Psoas muscle (tissue), 8 donors: ENCODE measurements around the gene ZNF385D. TPM values are rescaled to one million over a fixed set of nuclear protein-coding genes. Genes with fewer than 3 reads are reported as not detected.
"Not testable (repeated sequence)": the region's sequence is repeated elsewhere in the genome, so short reads cannot be mapped to it uniquely, and the experiment has no call there.

Experiments used
- ATAC-seq, 4 donors: fragments of 200-7000 bp; cut with Tn5 transposase; one replicate each; pipeline ENCODE4 v1.9.1; 2020; ENCODE audit warnings: moderate library complexity in 3 of 4, mild to moderate bottlenecking in 2 of 4
- DNase-seq, 2 donors: peaks; one replicate each; pipeline ENCODE4 v3.0.0-alpha.2; 2020
- H3K27ac ChIP-seq: fragments of 200-600 bp; one replicate; pipeline ENCODE4 v1.8.0; 2022
- H3K27me3 ChIP-seq, 3 donors: fragments of 200-600 bp in 1 of 3; one replicate each; pipeline versions ENCODE4 v1.6.1 to v1.8.0; 2013 to 2022; ENCODE audit warnings: low read length in 2 of 3, mild to moderate bottlenecking in 2 of 3, moderate library complexity in 1 of 3; ENCODE audit not compliant: insufficient read depth in 3 of 3
- H3K36me3 ChIP-seq, 2 donors: fragments of 200-600 bp in 1 of 2; one replicate each; pipeline versions ENCODE4 v1.6.1 to v1.8.0; 2013 to 2022; ENCODE audit warnings: low read depth in 1 of 2, mild to moderate bottlenecking in 1 of 2, moderate library complexity in 1 of 2; ENCODE audit not compliant: insufficient read depth in 1 of 2
- H3K4me1 ChIP-seq: fragments of 200-600 bp; one replicate; pipeline ENCODE4 v1.8.0; 2022
- H3K4me3 ChIP-seq: fragments of 200-600 bp; one replicate; pipeline ENCODE4 v1.8.0; 2022; ENCODE audit warnings: mild to moderate bottlenecking
- H3K9me3 ChIP-seq: fragments of 200-600 bp; one replicate; pipeline ENCODE4 v1.8.0; 2022
- CTCF ChIP-seq: fragments of 200-600 bp; IDR thresholded peaks from one replicate; pipeline ENCODE4 v1.8.0; 2022; ENCODE audit warnings: antibody characterized with exemption
- WGBS, 3 donors: extraction: QIAGEN DNeasy Blood & Tissue Kit; methylation state at CpG; one replicate each; pipeline versions ENCODE4 v1.1.6 to v1.1.7; 2013; 5-methylcytosine and 5-hydroxymethylcytosine counted together
- intact Hi-C, 2 donors: fragments of 100-400 bp; cut with DNase I; formaldehyde crosslinking; loops; one replicate each; pipeline versions ENCODE4 v1.11.0 to v1.14.2; 2022
- polyA plus RNA-seq, 3 donors: library from polyadenylated mRNA; stranded (reverse); fragments of 200-250 nt; gene quantifications; one replicate each; pipeline ENCODE4 v1.2.3, GENCODE V29; 2013
- total RNA-seq, 4 donors: library from RNA; stranded (reverse); fragmentation: NEBNext Ultra II Directional in 2 of 4; extraction: Animal tissue kit (Norgen Biotek cat#: 25700) in 2 of 4; gene quantifications; one replicate each; pipeline versions ENCODE4 v1.2.1 to v1.2.4, GENCODE V29; 2021 to 2023
- donor health status: healthy with polysubstance abuse.
- donor health status: DM: no; HTN: no; CAD: no; lungs with moderate emphysema.
- donor health status: Bipolar disorder and iron deficiency.
- donor health status: healthy.
- donor health status: DM: yes; HTN: yes; CAD: no.
- donor health status: DM: no; HTN: no; CAD: no.
- donor health status: DM: no; HTN: no; CAD: no.
- donor health status: DM: yes; HTN: yes; CAD: no.

ZNF385D gene
- total and polyA plus RNA-seq, 7 donors, result 0.55 to 8.7 (median 3.7) TPM

DNA sequence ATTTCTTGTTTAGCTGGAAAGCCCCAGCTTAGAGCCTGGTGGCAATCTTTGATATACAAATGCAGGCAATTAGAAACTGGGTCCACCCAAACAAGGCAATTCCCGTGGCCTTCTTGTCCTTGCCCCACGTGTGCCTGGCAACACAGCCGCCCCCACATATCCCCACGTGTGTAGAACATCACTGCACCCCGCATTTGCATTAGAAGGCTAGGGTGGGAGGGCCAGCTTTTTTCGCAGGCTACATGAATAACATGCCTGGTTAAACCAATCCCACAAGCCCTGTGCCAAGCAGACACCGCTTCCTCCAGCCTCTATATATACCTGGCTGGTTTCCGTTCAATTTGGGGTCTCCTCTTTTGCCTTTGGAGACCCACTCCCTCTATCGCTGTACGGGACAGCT is 250.2 kb downstream of the ZNF385D start:
- Histone ChIP-seq H3K4me3 (no peak overlapping the region), H3K36me3 (no peaks in the 10 kb centered on the region), H3K27ac (no peak overlapping the region), H3K9me3 (no peaks in the 10 kb centered on the region), H3K4me1 (no peaks in the 10 kb centered on the region), H3K27me3 (no peaks in the 10 kb centered on the region)
- intact Hi-C loops, result no loop called here
- ATAC-seq, result no peak
- WGBS, 3 donors, result 82 to 83% (median 82%) methylated on average over 10 of the region's 10 CpGs
- DNase-seq, result no peak
- TF ChIP-seq CTCF, result no peak

DNA sequence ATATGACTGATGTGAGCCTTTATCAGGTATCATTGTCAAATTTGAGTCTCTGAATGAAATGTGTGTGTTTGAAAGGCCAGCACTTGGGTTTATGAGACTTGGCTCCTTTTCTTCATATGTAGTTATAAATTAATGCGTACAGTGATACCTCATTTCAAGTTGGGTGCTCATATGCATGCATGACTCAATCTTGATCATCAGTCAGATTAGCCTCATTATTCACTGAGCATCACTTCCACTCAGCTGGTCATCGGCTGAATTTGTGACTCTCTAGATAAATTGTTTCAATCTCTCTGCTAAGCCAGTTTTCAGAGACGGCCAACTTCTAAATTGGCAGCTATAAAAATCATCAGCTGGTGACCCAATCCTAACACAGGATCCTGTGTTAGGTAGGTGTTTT is 260.3 kb downstream of the ZNF385D start:
- DNase-seq, H3K9me3 ChIP-seq, H3K4me1 ChIP-seq, ATAC-seq, H3K27ac ChIP-seq, H3K36me3 ChIP-seq, H3K4me3 ChIP-seq, H3K27me3 ChIP-seq, intact Hi-C loops: not testable (repeated sequence)
- no CpG with 5 or more reads among the region's 3 CpGs for WGBS, 3 donors

DNA sequence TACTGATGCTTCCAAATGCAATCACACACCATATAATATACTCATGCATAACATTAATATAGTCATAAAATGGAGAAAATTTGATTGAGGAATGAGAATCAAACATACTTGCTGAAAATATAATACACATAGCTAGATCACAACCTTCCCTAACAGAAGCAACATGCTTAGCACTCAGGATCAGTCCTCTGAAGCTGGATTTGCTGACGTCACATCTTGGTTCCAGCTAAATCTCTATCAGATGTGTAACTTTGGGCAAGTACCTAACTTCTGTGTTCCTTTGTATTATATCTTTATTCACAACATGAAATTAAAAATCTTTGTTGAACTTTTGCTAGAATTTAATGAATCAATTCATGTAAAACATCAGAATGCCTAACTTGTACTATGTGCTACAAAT is 263.5 kb downstream of the ZNF385D start:
- WGBS, 3 donors, result 69 to 77% (median 72%) methylated on average over 1 of the region's 1 CpG
- ATAC-seq (no peak), DNase-seq (no peak)
- no peak overlapping the region for H3K27ac ChIP-seq
- H3K9me3 ChIP-seq, result no peaks in the 10 kb centered on the region
- no peak for TF ChIP-seq CTCF
- H3K27me3 ChIP-seq, result no peaks in the 10 kb centered on the region
- no peaks in the 10 kb centered on the region for H3K4me1 ChIP-seq
- no peak overlapping the region for H3K4me3 ChIP-seq
- intact Hi-C loops, result no loop called here
- no peaks in the 10 kb centered on the region for H3K36me3 ChIP-seq

DNA sequence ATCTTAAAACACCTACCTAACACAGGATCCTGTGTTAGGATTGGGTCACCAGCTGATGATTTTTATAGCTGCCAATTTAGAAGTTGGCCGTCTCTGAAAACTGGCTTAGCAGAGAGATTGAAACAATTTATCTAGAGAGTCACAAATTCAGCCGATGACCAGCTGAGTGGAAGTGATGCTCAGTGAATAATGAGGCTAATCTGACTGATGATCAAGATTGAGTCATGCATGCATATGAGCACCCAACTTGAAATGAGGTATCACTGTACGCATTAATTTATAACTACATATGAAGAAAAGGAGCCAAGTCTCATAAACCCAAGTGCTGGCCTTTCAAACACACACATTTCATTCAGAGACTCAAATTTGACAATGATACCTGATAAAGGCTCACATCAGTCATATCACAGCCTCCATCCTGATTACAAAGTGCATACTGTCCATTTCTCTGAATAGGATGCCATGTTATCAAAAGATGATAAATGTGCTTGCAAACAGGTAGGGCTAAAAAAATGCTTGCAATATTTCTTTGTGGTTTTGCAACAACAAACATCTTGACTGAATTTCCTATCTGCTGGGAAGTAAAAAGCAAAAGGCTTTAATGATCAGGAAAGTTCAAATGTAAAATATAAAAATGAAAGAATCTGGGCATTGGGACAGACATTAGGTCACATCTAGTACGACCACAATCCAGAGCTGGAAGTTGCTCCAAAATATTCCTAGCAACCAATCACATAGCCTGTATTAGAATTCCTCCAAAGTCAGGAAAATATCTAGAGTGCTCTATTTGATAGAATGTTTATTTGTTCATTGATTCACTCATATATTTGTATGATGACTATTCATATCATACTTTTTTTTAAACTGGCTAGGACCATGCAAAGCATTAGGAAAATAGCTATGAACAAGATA is 264.7 kb downstream of the ZNF385D start:
- 19 to 53% (median 37%) methylated on average over 1 of the region's 4 CpGs for WGBS, 3 donors
- H3K36me3 ChIP-seq, H3K4me1 ChIP-seq, H3K9me3 ChIP-seq, H3K27me3 ChIP-seq, H3K4me3 ChIP-seq, DNase-seq, ATAC-seq, intact Hi-C loops, H3K27ac ChIP-seq: not testable (repeated sequence)

DNA sequence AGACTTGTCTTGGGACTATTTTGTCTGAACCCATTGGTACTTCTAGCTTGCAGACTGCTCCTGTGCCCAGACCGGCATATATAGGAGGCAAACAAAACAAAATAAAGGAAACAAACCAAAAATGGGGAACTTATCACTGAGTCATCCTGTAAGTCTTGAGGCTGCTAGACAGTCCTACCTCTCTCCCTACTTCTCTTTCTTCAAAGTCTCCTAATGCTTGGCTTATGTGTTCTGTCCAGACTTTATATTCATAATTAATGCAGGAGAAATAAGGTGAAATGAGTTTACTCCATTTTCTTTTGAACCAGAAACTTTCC is 266.2 kb downstream of the ZNF385D start:
- no peak for TF ChIP-seq CTCF
- ATAC-seq, result no peak
- intact Hi-C loops, result no loop called here
- no peaks in the 10 kb centered on the region for H3K9me3 ChIP-seq
- DNase-seq, result no peak
- H3K4me3 ChIP-seq, result no peak overlapping the region
- no peak overlapping the region for H3K27ac ChIP-seq
- no peaks in the 10 kb centered on the region for H3K4me1 ChIP-seq
- no peaks in the 10 kb centered on the region for H3K27me3 ChIP-seq
- WGBS, 3 donors, result 75 to 91% (median 88%) methylated on average over 1 of the region's 1 CpG
- no peaks in the 10 kb centered on the region for H3K36me3 ChIP-seq
